RWPE1 (cell line): ENCODE measurements around the gene MTURN.

Source experiments
- CTCF ChIA-PET: fragments of 350-600 bp; sonication (Branson Sonifier 250); formaldehyde crosslinking; extraction: SDS; loops from one replicate; lab custom pipeline; 2021; lab: Yijun Ruan, JAX
- POLR2A ChIA-PET: fragments of 400-600 bp; formaldehyde crosslinking; extraction: SDS; loops from one replicate; lab custom pipeline; 2020; ENCODE audit warnings: antibody characterized with exemption; ENCODE audit not compliant: low non-redundant PET; lab: Yijun Ruan, JAX
- DNase-seq: peaks from one replicate; pipeline ENCODE4 v3.0.0; 2012; ENCODE audit warnings: low spot score
- H3K27ac ChIP-seq: fragments of 450-650 bp; 2 replicates; pipeline ENCODE4 v1.5.1; 2017
- TF ChIP-seq, protein P1 (sequence below): fragments of 450-650 bp; conservative IDR thresholded peaks from 2 replicates; pipeline ENCODE4 v1.5.1; 2017; ENCODE audit warnings: low read depth, mild to moderate bottlenecking

Gene MTURN

DNA sequence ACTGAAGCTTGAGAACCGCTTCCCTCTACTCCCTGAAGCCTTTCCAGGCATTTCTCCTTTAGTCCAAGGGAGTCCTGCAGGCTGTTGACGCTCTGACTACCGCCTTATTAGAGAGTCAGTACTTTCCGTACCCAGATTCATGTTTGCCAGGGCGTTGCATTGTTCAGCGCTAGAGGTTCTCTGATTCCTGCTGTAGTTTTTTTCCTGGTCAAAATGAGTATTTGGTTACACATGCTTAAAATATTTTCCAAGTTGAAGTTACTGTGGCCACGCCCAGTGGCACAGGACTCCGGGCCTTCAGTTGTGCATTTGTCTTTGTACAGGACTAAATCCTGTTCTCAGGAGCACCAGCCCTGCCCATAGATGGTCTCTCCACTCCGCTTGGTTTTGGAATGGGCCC is 7.9 kb downstream of the MTURN start:
- DNase-seq: peak; percentile 85
- POLR2A ChIA-PET: no interaction called here
- CTCF ChIA-PET: interaction anchor here (0.6 kb wide), 1 partner anchor 81 kb away, joined by 5 read pairs; no protein-coding TSS in a partner anchor

DNA sequence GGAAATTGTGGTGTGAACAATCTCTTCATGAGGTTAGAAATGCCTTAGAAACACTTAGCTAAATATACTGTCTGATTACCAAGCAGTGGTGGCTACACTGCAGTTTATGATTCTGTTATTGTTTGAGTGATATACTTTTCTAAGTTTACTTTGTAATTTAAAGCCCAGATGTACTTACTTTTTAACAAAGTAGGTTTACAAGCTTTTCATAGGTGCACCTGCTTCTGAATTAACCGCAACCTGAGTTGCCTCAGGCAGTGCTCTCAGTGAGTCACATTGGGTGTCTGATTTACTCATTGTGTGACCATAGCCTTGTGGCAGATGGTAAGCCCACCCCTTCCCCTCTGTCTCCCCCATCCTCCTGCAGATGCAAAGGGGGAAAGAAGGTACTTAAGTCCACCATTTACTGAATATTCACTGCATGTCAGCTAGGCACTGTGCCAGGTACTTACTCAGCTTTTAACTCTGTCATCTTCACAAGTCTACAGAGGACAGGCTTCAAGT is 9.0 kb downstream of the MTURN start:
- ChIA-PET POLR2A (no interaction called here), CTCF (no interaction called here)
- H3K27ac ChIP-seq: no peak overlapping the region
- peak; percentile 66 for DNase-seq
- TF ChIP-seq, protein P1, sequence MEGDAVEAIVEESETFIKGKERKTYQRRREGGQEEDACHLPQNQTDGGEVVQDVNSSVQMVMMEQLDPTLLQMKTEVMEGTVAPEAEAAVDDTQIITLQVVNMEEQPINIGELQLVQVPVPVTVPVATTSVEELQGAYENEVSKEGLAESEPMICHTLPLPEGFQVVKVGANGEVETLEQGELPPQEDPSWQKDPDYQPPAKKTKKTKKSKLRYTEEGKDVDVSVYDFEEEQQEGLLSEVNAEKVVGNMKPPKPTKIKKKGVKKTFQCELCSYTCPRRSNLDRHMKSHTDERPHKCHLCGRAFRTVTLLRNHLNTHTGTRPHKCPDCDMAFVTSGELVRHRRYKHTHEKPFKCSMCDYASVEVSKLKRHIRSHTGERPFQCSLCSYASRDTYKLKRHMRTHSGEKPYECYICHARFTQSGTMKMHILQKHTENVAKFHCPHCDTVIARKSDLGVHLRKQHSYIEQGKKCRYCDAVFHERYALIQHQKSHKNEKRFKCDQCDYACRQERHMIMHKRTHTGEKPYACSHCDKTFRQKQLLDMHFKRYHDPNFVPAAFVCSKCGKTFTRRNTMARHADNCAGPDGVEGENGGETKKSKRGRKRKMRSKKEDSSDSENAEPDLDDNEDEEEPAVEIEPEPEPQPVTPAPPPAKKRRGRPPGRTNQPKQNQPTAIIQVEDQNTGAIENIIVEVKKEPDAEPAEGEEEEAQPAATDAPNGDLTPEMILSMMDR: no peak

More for the DNA sequence above, 7.9 kb downstream of the MTURN start:
- peak overlapping the region; percentile 74 for H3K27ac ChIP-seq
- TF ChIP-seq, protein P1: no peak

DNA sequence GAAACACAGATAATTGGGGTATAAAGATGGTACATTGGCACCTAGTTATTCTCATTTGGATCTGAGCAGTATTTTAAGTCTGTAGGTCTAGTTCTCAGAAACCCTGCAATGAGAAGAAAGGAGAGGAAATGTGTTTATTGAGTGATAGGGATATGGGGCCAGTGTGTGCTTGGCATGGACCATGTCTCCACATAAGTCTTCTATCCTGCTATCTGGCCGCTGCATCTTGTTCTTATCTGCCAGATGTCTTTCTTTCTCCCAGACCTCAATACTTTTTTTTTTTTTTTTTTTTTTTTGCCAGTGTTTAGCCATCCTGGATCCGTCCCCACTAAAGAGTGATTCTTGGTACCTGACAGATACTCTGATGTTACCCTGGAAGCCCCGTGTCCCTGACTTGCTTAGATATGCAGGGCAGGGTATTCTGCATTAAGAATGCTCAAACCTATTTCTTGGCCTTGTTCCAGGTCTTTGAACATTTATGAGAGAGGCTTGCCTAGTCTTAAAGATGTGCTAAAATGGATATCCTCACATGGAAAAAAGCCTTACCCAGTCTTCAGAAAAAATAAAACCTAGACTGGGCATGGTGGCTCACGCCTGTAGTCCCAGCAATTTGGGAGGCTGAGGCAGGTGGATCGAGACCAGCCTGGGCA is 10.0 kb downstream of the MTURN start:
- ChIA-PET POLR2A (no interaction called here), CTCF (no interaction called here)
- DNase-seq: no peak
- no peak overlapping the region for H3K27ac ChIP-seq
- TF ChIP-seq, protein P1: no peak

GRCh38 chr7:30145426-30145970 is 10.7 kb downstream of the MTURN start:
- H3K27ac ChIP-seq: no peak overlapping the region
- ChIA-PET POLR2A (no interaction called here), CTCF (no interaction called here)
- DNase-seq: no peak
- TF ChIP-seq, protein P1: no peak

GRCh38 chr7:30146127-30146612 is 11.4 kb downstream of the MTURN start:
- CTCF ChIA-PET: interaction anchor here (0.6 kb wide), 1 partner anchor 17 kb away, joined by 4 read pairs; no protein-coding TSS in a partner anchor
- no peak for DNase-seq
- TF ChIP-seq, protein P1: no peak
- POLR2A ChIA-PET: no interaction called here
- no peak overlapping the region for H3K27ac ChIP-seq

DNA sequence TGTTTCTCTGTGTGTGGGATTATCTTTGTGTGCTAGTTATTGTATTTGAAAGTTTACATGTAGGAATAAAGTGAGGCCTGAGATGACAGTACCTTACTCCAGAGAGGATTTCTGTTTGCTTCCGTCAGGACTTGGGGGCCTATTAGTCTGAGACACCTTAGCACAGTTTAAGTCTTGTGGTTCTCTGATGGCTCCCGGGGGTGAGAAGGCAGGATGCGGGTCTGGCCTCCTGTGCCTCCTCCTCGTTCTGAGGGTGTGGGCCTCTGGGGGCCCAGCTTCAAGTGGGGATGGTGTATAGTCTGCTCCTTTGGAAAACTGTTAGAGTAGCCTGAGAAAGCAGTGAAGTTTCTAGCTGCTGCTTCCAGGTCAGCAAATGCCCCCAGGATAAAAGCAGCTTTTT is 12.4 kb downstream of the MTURN start:
- DNase-seq: no peak
- no peak overlapping the region for H3K27ac ChIP-seq
- ChIA-PET POLR2A (no interaction called here), CTCF (interaction anchor here (0.6 kb wide), 1 partner anchor 18 kb away, joined by 3 read pairs; no protein-coding TSS in a partner anchor)
- TF ChIP-seq, protein P1: no peak
